ENCODE data around the gene VSTM2B.

DNA sequence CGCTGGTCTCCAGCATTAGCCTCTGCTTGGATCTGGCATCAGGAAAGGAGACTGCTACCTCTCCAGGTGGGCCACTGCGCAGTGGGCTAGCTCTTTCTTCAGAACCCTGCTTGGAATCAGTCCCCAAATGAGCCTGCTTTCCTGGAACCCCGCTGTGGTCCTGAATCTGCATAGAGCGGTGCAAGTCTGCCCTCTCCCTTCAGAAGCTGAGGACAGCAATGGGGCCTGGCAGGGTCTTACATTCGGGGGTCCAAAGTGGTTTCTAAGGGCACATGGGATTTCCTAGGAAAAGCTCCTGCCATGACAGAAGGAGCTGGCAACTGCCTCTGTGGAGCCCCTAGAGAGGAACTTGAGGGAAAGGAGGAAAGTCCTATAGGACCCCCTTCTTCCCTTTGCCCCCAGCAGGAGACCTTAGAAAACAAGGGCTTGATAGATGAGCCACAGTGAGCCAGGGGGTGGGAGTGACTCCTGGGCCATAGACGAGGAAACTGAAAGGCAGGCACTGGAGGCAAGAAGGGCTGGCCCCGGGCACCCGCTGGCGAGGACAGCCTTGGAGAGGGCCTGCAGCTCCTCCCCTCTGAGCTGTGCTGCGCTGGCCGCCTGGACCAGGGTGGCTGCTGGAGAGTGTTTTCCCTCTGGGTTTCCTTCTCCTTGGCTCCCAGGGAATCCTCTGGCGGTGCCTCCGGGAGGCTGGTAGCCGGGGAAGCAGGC, 1.4 kb upstream of the VSTM2B start:
- TF ChIP-seq CTCF (IDR thresholded peaks at IDR 0.05) (no peak), POLR2A (IDR thresholded peaks at IDR 0.05) (no peak)

Measured in heart left ventricle (tissue), 13 donors.